GM10266 (cell line): ENCODE measurements around the gene KLK7.

Experiments
- DNase-seq: peaks from one replicate; pipeline ENCODE4 v3.0.0; 2012; ENCODE audit errors: extremely low spot score
- TF ChIP-seq, protein P1 (sequence below): IDR thresholded peaks from 2 replicates; pipeline ENCODE4 v1.5.1; 2012; ENCODE audit warnings: mild to moderate bottlenecking, low read depth; ENCODE audit not compliant: control insufficient read depth, insufficient read depth; ENCODE audit errors: missing control alignments

Gene KLK7

DNA sequence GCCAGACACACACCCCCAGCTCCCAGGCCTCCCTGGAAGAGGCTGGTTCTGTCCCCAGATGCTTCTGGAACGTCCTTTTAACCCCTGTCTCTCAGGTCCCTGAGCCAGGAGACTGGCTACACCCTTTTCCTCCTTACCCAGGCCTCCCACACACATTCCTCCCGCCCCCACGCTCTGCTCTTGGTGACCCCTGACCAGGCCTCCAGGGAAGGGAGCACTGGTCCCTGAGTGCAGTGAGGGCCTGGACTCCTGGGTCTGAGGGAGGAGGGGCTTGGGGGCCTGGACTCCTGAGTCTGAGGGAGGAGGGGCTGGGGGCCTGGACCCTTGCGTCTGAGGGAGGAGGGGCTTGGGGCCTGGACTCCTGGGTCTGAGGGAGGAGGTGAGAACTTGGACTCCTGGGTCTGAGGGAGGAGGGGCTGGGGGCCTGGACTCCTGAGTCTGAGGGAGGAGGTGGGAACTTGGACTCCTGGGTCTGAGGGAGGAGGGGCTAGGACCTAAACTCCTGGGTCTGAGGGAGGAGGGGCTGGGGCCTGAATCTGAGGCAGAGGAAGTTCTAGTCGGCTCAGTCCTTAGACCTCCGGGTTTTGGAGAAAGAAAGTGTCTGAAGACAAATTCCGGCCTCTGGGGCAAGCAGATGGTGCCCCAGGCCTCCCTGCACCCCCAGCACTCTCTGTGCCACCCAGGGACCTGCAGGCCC, 14.9 kb downstream of the KLK7 start:
- TF ChIP-seq, protein P1, sequence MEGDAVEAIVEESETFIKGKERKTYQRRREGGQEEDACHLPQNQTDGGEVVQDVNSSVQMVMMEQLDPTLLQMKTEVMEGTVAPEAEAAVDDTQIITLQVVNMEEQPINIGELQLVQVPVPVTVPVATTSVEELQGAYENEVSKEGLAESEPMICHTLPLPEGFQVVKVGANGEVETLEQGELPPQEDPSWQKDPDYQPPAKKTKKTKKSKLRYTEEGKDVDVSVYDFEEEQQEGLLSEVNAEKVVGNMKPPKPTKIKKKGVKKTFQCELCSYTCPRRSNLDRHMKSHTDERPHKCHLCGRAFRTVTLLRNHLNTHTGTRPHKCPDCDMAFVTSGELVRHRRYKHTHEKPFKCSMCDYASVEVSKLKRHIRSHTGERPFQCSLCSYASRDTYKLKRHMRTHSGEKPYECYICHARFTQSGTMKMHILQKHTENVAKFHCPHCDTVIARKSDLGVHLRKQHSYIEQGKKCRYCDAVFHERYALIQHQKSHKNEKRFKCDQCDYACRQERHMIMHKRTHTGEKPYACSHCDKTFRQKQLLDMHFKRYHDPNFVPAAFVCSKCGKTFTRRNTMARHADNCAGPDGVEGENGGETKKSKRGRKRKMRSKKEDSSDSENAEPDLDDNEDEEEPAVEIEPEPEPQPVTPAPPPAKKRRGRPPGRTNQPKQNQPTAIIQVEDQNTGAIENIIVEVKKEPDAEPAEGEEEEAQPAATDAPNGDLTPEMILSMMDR, result no peak

DNA sequence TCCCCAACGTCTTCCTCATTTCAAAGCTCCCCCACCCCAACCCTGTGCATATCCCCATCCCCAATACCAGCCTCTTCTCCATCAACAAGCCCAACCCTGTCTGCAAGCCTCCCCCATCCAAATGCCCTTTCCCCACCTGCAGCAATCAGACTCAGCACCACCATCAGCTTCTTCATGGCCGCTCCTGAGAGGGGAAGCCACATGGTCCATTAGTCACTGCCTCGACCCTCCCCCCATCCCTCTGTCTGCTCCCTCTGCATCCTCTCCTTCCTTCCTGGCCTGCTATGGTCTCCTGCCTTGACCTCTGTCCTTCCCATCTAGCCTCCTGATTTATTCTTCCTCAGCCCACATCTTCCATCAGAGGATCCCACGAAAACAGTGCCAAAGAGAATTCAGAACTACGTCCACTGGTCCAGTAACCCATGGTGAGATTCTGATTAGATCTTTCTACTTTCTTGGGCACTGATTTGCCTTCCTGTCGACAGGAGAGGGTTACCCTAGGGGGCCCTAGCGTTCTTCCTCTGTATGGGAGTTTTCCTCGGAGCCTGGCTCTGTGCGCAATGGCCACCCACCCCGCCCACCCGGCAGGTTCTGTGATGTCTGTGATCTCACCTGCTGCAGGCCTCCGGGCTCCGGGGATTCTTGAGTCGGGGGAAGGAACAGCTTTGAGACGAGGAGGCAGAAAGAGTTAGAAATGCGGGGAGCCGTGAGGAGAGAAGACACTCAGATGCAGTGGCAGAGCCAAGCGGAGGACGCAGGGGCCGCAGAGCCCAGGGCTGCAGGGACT, 15.6 kb downstream of the KLK7 start:
- TF ChIP-seq, protein P1, result no peak
- DNase-seq, result no peak

More for the DNA sequence above, 14.9 kb downstream of the KLK7 start:
- DNase-seq, result no peak

DNA sequence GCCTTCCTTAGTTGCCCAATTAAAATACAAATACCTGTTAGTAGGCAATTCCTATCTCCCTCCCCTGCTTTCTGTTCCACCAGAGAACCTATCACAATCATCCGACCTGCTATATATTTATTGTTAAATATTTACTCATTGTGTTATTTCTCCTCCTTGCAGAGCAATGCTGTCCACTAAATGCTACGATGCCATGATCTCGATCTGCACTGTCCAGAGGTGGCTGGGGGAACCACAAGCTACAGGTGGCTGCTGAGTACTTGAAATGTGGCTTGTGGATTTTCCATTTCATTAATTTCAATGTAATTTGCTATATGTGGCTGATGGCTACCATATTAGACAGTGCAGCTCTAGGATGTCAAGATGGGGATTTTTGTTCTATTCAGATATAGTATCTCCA, 19.5 kb downstream of the KLK7 start:
- no peak for DNase-seq
- TF ChIP-seq, protein P1, result no peak

DNA sequence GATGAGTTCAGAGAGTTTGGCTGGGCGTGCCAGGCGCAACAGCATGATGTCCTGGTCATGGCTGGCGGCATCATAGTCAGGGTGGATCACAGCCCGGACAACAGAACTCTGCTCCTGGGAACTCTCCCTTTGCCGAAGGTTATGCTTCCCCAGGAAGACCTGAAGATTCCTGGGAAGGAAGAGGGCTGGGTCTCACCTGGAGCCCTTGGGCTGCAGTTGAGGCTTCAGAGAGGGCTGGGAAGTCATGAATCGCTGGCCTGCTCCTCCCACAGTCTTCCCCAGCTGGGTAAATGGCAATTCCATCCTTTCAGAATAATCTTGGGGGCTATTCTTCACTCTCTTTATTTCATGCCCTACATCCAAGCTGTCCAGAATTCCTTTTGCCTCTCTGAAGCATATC, 20.3 kb downstream of the KLK7 start:
- TF ChIP-seq, protein P1, result no peak
- no peak for DNase-seq

GRCh38 chr19:50962245-50962644, 21.5 kb downstream of the KLK7 start:
- DNase-seq, result no peak
- TF ChIP-seq, protein P1, result no peak

GRCh38 chr19:50959731-50960500, 23.8 kb downstream of the KLK7 start:
- no peak for DNase-seq
- TF ChIP-seq, protein P1, result no peak
